ES-I3 (cell line): Measurements from ENCODE around the gene ZBTB32.

Experiments
- H3K36me3 ChIP-seq: 2 replicates; pipeline ENCODE4 v1.6.1; 2013; ENCODE audit warnings: mild to moderate bottlenecking, low read length, control low read depth, moderate library complexity; ENCODE audit not compliant: insufficient read depth
- H3K4me1 ChIP-seq: 2 replicates; pipeline ENCODE4 v1.6.1; 2013; ENCODE audit warnings: mild to moderate bottlenecking, control low read depth, low read length; ENCODE audit not compliant: insufficient read depth
- H3K9ac ChIP-seq: 2 replicates; pipeline ENCODE4 v1.6.1; 2013; ENCODE audit warnings: low read depth, mild to moderate bottlenecking, low read length, moderate library complexity
- H3K9me3 ChIP-seq: 2 replicates; pipeline ENCODE4 v1.6.1; 2013; ENCODE audit warnings: mild to moderate bottlenecking, low read length, moderate library complexity; ENCODE audit not compliant: control insufficient read depth, insufficient read depth

ZBTB32 gene

GRCh38 chr19:35731779-35732405 lies 27.5 kb downstream of the ZBTB32 start:
- H3K4me1 ChIP-seq, result no peaks in the 10 kb centered on the region
- peaks cover 13% of the 10 kb centered on the region for H3K36me3 ChIP-seq
- no peaks in the 10 kb centered on the region for H3K9me3 ChIP-seq
- H3K9ac ChIP-seq, result no peak overlapping the region

- Histone ChIP-seq H3K36me3 (peaks cover 13% of the 10 kb centered on the region), H3K4me1 (no peaks in the 10 kb centered on the region), H3K9me3 (no peaks in the 10 kb centered on the region), H3K9ac (no peak overlapping the region)
Observed at GRCh38 chr19:35732540-35733179, 28.3 kb downstream of the ZBTB32 start.

- Histone ChIP-seq H3K9me3 (no peaks in the 10 kb centered on the region), H3K9ac (no peak overlapping the region), H3K36me3 (peaks cover 13% of the 10 kb centered on the region), H3K4me1 (no peaks in the 10 kb centered on the region)
Observed at GRCh38 chr19:35733180-35734125, 29.1 kb downstream of the ZBTB32 start.

GRCh38 chr19:35734273-35734672 lies 29.9 kb downstream of the ZBTB32 start:
- H3K9ac ChIP-seq, result no peak overlapping the region

GRCh38 chr19:35734889-35735288 lies 30.5 kb downstream of the ZBTB32 start:
- H3K36me3 ChIP-seq, result peaks cover 13% of the 10 kb centered on the region
- no peaks in the 10 kb centered on the region for H3K4me1 ChIP-seq
- H3K9ac ChIP-seq, result no peak overlapping the region
- no peaks in the 10 kb centered on the region for H3K9me3 ChIP-seq

More at GRCh38 chr19:35734273-35734672, 29.9 kb downstream of the ZBTB32 start:
- H3K4me1 ChIP-seq, result no peaks in the 10 kb centered on the region
- peaks cover 13% of the 10 kb centered on the region for H3K36me3 ChIP-seq
- H3K9me3 ChIP-seq, result no peaks in the 10 kb centered on the region

GRCh38 chr19:35736913-35737886 lies 32.8 kb downstream of the ZBTB32 start:
- Histone ChIP-seq H3K9me3 (no peaks in the 10 kb centered on the region), H3K36me3 (peaks cover 6% of the 10 kb centered on the region), H3K4me1 (no peaks in the 10 kb centered on the region), H3K9ac (no peak overlapping the region)

GRCh38 chr19:35738021-35738886 lies 33.9 kb downstream of the ZBTB32 start:
- Histone ChIP-seq H3K9me3 (no peaks in the 10 kb centered on the region), H3K9ac (no peak overlapping the region), H3K4me1 (no peaks in the 10 kb centered on the region), H3K36me3 (peaks cover 6% of the 10 kb centered on the region)

GRCh38 chr19:35738887-35739229 lies 34.5 kb downstream of the ZBTB32 start:
- H3K9ac ChIP-seq, result no peak overlapping the region
- peaks cover 3% of the 10 kb centered on the region; the same call in 1 of the 2 replicates for H3K36me3 ChIP-seq
- no peaks in the 10 kb centered on the region for H3K9me3 ChIP-seq
- no peaks in the 10 kb centered on the region for H3K4me1 ChIP-seq

- Histone ChIP-seq H3K9me3 (peaks cover under 1% of the 10 kb centered on the region; the same call in 1 of the 2 replicates), H3K36me3 (no peaks in the 10 kb centered on the region; the same call in 1 of the 2 replicates), H3K4me1 (no peaks in the 10 kb centered on the region), H3K9ac (peak overlapping the region; percentile 79)
Observed at GRCh38 chr19:35739275-35740107, 35.1 kb downstream of the ZBTB32 start.

- Histone ChIP-seq H3K36me3 (no peaks in the 10 kb centered on the region), H3K9ac (peak overlapping the region; percentile 79), H3K9me3 (peaks cover 3% of the 10 kb centered on the region; the same call in 1 of the 2 replicates), H3K4me1 (no peaks in the 10 kb centered on the region)
Observed at GRCh38 chr19:35740108-35740422, 35.7 kb downstream of the ZBTB32 start.

- Histone ChIP-seq H3K36me3 (no peaks in the 10 kb centered on the region), H3K9ac (peak overlapping the region; percentile 79), H3K4me1 (no peaks in the 10 kb centered on the region), H3K9me3 (peaks cover 3% of the 10 kb centered on the region; the same call in 1 of the 2 replicates)
Observed at GRCh38 chr19:35740423-35741202, 36.3 kb downstream of the ZBTB32 start.

- peak overlapping the region; percentile 79 for H3K9ac ChIP-seq
- peaks cover 3% of the 10 kb centered on the region; the same call in 1 of the 2 replicates for H3K9me3 ChIP-seq
- H3K4me1 ChIP-seq, result no peaks in the 10 kb centered on the region
Observed at GRCh38 chr19:35741203-35741515, 36.8 kb downstream of the ZBTB32 start.

More at GRCh38 chr19:35741203-35741515, 36.8 kb downstream of the ZBTB32 start:
- H3K36me3 ChIP-seq, result no peaks in the 10 kb centered on the region
